DMS153 treated with DMSO at 0.1 percent for 48 hours (cell line): ENCODE data around the gene SNCB.
"Not testable (repeated sequence)": the region's sequence is repeated elsewhere in the genome, so short reads cannot be mapped to it uniquely, and the experiment has no call there.

Source experiments
- DNase-seq: peaks from one replicate; lab custom pipeline; 2025; ENCODE audit not compliant: unreplicated experiment; lab: John Stamatoyannopoulos, UW

Gene SNCB

DNA sequence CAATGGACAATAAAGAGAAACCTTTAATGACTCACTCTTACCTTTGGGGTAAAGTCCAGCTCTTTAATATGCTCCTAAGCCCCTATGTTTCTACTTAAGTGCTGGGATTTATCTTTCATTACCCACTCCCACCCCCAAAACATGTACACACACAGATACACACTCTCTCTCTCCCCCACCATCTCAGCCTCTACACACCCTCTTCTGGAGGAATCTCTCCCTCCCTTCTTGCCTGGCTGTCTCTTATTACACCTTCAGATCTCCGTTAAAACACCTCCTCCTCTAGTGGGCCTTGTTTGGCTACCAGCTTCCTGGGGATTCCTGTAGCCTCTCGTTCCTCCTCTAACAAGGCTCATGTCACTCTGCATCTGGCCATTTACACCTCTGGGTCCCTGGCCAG, 27.2 kb downstream of the SNCB start:
- no peak for DNase-seq

DNA sequence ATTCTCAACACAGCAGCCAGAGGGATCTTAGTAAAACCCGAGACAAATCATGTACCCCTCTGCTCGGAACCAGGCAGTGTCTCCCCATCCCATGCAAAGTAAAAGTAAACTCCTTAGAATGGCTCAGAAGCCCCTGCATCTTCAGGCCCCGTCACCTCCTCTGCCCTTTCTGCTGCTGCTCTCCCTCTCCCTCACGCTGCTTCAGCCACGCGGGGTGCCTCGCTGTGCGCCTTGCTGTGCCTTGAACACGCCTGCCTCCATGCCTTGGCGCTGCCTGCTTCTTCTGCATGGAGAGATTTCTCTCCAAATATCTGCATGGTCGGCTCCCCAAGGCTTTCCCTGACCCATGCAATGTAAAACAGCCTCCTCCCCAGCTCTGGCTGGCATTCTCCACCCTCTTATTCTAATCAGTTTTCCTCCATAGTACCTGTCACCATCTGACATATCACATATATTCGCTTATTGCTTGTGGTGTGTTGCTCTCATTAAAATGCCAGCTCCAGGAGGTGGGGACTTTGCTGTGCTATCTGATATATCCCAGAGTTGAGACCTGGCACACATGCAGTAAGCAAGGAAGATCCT, 28.3 kb downstream of the SNCB start:
- no peak for DNase-seq

DNA sequence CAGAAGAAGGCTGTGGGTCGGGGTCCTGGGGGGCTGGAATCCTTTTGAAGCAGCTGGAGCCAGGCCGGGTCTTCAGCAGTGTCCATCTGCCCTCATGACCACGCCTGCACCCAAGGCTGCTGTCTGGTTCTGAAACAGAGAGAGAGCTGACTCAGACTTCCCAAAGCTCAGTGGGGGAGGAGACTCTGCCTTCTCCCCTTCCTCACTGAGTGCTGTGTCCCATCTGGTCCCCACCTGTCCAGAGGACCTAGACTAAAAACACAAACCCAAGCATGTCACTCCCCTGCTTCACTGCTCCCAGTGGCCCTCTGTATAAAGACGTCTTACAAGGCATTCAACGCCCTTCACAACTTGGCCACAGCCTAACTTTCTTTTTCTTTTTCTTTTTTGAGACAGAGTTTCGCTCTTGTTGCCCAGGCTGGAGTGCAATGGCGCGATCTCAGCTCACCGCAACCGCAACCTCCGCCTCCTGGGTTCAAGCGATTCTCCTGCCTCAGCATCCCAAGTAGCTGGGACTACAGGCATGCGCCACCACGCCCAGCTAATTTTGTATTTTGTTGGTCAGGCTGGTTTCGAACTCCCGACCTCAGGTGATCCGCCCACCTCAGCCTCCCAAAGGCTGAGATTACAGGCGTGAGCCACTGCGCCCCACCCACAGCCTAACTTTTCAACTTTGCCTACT, 30.4 kb downstream of the SNCB start:
- DNase-seq, result not testable (repeated sequence)

DNA sequence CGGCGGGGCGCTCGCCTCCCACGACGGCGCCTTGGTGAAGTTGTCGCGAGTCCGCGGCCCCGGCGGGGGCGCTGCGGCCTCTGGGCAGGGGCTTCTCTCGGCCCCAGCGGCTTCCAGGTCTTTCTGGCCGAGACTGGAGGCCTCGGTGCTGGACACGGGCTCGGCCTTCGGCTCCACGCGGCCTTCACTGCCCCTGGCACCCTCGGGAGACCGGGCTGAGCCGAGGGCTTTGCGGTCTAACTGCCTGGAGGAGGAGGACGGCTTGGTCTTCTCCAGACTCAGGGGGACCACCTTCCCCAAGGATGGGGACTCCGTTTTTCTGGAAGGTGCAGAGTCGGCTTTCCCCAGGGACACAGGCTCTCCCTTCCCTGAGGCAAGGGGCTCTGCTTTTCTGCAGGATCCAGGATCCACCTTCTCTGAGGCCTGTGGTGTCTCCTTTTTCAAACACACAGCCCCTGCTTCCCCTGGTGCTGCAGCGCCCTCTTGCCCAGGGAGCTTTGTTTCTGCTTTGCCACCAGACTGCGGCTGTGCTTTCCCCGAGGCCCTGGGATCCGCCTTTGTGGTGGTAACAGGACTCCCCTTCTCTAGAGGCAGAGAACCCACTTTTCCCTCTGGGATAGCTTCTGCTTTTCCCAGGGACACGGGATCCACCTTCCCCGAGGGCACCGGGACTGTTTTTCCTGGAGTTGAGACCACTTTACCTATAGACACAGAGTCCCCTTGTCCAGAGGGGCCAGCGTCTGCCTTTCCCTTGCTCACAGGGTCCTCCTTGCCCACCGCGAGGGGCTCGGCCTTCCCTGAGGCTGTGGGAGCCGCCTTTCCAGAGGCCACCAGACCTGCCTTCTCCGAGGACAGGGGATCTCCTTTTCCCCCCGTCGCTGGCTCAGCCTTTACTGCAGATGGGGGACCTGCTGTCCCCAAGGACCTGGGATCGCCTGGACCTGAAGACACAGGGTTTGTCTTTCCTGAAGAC, 32.6 kb downstream of the SNCB start:
- DNase-seq, result no peak

DNA sequence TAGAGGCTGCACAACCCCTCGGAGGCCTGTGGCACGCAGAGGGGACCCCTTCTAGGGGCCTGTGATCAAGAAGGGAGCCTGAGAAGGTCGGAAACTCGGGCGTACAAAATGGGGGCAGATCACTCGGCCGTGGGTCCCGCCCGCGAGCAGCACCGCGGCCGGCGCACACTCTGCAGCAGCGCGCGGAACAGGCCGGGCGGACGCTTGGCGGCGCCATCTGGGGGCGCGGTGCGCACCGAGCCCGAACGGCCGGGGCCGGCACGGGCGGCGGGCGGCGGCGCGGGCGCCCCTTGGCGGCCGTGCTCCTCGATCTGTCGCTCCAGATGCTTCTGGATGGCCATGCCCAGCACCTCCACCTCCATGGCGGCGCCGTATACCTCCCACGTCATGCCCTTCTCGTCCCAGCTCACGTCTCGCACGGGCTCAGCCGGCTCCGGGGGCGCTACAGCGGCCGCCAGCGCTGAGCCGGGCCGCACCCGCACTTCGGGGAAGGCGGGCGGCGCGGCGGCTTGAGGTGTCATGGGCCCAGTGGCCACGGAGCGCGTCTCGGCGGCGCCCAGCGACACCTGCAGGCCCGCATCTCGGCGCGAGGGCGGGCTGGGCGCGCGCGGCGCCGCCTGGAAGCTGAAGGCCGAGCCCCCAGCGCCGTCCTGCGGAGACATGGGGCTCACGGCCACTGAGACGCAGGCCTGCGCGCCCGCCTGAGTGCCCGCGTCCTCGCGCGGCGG, 33.5 kb downstream of the SNCB start:
- no peak for DNase-seq

DNA sequence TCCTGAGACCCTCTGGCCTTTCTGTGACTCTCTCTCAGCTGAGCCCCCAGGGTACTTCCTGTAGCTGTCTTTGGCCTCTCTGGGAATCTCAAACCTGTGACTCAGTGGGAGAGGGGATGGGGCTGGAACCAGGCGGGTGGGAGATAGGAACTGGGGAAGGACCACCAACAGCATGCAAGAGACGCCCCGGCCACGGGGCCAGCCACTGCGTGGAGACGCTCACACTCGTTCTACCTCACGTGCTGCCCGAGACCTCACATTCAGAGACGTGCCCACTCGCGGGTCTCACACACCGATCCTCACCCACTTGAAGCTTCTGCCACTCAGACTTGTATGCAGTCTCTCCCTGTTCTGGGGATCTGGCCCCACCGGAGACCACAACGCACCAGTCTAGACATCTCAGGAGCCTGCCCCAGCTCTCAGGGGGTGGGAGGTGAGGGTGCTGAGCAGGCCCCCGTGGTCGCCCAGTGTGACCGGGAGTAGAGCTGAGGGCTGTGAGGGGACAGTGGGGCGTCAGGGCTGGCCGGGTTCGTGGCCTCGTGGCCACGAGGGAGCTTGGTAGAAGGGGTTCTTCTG, 34.2 kb downstream of the SNCB start:
- no peak for DNase-seq

DNA sequence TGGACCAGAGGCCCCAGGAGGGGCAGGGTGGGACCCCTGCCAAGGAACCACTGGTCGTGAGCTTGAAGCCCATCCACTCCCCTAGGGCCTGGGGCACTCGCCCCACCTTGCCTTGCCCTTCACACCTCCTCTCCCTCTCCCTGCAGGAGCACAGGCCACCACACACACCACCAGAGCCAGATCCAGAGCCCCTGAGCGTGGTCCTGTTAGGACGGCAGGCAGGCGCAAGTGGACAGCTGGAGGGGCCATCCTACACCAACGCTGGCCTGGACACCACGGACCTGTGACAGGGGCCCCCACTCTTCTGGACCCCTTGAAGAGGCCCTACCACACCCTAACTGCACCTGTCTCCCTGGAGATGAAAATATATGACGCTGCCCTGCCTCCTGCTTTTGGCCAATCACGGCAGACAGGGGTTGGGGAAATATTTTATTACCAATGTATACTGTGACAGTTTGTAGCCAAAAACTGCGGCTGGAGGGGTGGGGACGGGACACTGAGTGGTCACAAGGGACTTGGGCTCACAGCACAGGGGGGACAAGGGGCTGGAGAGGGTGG, 34.9 kb downstream of the SNCB start:
- DNase-seq, result no peak

DNA sequence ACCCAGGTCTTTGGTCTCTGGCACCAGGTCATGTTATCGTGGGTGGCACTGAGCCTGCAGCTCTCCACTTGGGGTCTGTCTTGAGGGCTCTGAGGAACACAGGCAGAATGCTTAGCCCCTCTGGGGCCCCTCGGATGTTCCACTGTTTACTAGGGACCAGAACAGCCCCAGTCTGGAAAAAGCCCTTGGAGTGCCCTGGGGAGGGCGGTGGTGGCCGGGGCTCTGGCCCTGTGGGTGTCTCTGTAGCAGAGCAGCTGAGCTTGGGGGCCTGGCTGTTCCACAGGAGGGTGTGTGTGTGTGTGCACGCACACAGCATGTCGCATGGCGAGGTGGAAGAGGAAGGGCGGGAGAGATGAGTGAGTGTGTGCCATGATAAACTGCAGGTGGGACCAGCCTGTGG, 35.8 kb downstream of the SNCB start:
- DNase-seq, result no peak

DNA sequence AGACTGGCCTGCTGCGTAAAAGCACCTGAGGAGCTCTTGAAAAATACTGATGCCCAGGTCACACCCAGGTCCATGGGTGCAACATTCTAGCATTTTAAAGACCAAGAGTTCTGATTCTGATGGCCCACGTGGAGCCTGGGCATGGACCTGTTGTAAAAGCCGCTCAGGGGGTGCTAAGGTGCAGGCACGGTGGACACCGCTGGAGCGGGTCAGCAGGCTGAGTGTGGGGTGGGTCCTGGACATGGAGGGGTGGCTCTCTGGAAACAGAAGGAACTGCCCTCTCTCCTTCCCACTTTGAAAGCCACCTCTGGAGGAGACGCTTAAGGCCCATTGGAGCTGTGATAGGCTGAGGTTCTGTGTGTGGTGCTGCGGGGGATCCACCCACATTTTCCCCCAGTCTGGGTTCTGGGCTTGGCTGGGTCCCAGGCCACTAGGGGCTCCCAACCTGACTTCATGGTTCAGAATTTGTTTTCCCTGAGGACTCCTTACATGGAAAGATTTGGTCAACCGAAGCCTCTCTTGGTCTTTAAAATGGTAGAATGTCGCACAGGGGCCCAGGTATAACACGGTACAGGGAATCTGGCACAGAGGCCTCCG, 37.0 kb downstream of the SNCB start:
- DNase-seq, result no peak

DNA sequence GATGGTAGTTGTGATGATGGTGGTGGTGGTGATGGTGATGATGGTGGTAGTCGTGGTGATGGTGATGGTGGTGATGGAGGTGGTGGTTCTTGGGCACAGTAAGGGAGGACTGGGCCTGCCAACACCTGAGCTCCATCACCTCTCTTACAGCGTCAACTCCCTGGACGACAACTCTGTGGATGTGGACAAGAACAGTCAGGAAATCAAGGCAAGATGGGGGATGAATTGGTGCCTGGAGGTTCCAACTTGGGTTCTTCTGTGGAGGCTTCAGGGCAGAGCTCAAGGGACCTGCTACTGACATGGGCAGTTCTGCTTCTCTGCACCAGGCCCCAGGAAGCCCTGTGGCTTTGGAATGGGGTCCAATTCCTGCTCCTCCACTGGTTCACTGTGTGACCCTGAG, 37.8 kb downstream of the SNCB start:
- DNase-seq, result no peak

DNA sequence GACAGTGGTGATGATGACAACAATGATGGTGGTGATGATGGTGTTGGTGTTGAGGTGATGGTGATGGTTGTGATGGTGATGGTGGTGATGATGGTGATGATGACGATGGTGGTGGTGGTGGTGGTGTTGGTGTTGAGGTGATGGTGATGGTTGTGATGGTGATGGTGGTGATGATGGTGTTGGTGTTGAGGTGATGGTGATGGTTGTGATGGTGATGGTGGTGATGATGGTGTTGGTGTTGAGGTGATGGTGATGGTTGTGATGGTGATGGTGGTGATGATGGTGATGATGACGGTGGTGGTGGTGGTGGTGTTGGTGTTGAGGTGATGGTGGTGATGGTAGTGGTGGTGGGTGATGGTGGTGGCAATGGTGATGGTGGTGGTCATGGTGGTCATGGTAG, 38.7 kb downstream of the SNCB start:
- not testable (repeated sequence) for DNase-seq

DNA sequence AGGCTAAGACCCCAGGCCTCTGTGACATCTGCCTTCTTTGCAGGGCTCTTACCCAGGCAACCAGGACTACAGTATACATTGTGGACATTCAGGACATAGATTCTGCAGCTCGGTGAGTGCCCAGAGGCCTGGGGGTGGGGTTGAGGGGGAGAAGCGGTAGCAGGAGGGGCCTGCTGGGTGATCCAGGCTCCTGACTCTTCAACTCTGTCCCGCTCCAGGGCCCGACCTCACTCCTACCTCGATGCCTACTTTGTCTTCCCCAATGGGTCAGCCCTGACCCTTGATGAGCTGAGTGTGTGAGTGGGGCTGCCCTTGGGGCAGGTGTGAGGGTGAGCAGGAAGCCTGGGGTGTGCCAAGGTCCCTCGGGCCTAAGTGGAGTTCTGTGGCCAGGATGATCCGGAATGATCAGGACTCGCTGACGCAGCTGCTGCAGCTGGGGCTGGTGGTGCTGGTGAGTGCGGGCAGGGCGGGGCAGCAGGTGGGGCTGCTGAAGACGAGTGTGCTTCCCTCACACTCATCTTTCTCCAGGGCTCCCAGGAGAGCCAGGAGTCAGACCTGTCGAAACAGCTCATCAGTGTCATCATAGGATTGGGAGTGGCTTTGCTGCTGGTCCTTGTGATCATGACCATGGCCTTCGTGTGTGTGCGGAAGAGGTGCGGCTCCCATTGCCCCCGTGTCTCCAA, 40.2 kb downstream of the SNCB start:
- no peak for DNase-seq

DNA sequence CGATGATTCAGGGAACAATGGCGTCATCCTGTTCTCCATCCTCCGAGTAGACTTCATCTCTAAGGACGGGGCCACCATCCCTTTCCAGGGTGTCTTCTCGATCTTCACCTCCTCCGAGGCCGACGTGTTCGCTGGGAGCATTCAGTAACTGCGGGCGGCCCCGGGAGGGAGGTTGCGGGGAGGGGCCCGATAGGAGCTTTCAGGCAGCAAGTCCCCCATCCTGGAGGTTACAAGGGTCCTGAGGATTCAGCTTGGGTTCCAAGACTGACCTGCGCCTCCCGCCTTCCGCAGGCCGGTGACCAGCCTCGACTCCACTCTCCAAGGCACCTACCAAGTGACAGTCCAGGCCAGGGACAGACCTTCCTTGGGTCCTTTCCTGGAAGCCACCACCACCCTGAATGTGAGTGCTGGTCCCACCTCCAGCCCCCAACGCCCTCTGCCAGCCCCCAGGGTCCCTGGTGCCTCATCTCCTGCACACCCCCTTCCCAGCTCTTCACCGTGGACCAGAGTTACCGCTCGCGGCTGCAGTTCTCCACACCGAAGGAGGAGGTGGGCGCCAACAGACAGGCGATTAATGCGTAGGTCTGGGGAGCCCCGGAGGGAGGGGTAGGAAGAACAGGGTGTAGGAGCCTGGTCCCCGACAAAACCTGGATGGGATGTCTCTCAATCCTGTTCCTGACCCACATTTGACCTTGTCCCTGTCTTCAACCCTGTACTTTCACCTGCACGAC, 41.1 kb downstream of the SNCB start:
- DNase-seq, result no peak

DNA sequence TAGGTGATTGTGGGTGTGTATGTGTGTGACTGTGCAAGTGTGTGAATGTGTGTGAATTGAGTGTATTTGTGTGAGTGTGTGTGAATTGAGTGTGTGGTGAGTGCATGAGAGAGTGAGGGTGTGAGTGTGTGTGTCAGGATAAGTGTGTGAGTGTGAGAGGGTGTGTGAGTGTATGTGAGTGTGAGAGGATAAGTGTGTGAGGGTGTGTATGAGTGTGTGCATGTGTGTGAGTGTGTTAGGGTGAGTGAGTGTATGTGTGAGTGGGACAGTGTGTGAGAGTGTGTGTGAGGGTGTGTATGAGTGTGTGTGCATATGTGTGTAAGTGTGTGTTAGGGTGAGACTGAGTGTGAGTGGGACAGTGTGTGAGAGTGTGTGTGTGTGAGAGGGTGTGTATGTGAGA, 42.0 kb downstream of the SNCB start:
- no peak for DNase-seq

DNA sequence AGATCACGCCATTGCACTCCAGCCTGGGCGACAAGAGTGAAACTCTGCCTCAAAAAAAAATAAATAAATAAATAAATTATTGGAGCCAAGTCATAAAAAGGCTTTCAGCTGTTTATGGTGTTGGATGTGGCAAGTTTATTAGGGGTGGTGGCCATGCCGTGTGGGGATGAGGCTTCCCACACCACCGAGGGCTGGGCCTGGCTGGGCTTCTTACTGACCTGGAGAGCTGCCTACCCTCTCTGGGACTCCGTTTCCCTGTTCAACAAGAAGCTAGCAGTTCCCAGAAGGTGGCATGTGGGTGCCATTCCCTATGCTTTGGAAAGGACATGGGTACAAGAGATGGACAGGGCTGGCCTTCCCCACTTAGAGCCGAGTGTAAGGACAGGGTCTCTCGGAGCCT, 42.9 kb downstream of the SNCB start:
- no peak for DNase-seq

DNA sequence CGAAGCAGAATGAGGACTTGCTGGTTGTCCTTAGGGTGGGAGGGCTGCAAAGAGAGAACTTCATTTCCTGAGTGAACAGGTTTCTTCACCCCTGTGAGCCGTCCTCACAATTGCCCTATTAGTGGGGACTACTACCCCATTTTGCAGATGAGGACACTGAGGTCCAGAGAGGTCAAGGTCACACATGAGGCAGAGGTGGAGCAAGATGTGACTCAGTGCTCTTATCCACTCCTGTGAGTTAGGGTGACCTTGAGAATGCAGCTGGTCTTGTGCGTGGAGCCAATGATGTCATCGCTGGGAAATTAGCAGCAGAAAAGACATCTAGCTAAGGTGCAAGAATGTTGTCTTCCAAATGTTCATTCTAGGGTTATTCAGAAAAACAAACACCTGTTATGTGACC, 47.3 kb downstream of the SNCB start:
- no peak for DNase-seq

DNA sequence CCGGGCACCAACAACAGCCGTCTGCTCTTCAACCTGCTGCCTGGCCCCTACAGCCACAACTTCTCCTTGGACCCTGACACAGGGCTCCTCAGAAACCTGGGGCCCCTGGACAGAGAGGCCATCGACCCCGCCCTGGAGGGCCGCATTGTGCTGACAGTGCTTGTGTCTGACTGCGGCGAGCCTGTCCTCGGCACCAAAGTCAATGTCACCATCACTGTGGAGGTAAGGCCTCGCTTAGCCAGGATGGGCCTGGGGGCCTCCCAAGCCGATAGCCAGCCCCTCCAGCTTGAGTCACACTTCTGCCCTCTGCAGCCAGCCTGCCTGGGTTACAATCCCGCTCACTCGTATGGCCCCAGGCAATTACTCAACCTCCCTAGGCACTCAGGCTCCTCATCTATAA, 49.0 kb downstream of the SNCB start:
- no peak for DNase-seq

DNA sequence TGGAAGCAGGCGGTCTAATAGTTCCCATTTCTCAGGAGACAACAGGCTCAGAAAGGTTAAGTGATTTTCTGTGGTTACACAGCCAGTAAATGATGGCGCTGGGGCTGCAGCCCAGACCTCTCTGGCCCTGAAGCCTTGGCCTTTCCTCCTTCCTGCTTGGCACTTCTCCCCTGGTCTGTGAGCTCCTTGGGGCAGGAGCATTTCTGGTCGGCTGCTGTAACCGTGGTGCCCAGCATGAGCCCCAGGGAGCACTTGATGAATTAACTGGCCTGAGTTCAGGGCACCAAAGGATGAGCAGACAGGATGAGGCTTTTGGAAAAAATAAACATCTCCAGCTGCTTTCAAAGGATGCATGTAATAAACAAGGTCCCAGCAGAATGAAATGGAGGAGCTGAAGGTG, 51.0 kb downstream of the SNCB start:
- DNase-seq, result no peak

DNA sequence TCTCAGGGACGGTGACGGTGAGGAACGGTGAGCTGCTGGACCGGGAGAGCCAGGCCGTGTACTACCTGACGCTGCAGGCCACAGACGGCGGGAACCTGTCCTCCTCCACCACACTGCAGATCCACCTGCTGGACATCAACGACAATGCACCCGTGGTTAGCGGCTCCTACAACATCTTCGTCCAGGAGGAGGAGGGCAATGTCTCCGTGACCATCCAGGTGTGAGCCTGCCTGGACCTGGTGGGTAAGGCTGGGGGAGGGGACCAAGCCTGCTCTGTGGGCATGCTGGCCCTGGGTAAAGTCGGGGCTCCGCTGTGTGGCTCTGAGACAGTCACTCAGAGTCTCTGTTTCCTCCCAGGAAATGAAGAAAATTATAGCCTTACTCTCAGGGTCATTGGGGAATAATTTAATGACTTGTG, 51.9 kb downstream of the SNCB start:
- no peak for DNase-seq
